ENCODE data around the gene TRMT10B. TPM values are rescaled to one million over a fixed set of nuclear protein-coding genes. Genes with fewer than 3 reads are reported as not detected.
"Not testable (repeated sequence)": the region's sequence is repeated elsewhere in the genome, so short reads cannot be mapped to it uniquely, and the experiment has no call there.

Gene TRMT10B
- total RNA-seq, 1 donor from 2014 or later: 4.6 TPM

GRCh38 chr9:37751704-37752103 lies 1.9 kb upstream of the TRMT10B start:
- DNase-seq: not testable (repeated sequence)

- DNase-seq: not testable (repeated sequence)
Measured at GRCh38 chr9:37752112-37752511, 1.5 kb upstream of the TRMT10B start.

GRCh38 chr9:37752642-37753488 lies 740 bp upstream of the TRMT10B start:
- DNase-seq: no peak

- no peak for DNase-seq
Measured at GRCh38 chr9:37758747-37759146, 5.1 kb downstream of the TRMT10B start.

GRCh38 chr9:37760416-37761161 lies 7.0 kb downstream of the TRMT10B start:
- DNase-seq: no peak

GRCh38 chr9:37761511-37761910 lies 7.9 kb downstream of the TRMT10B start:
- no peak for DNase-seq

- DNase-seq: not testable (repeated sequence)
Measured at GRCh38 chr9:37765263-37765662, 11.7 kb downstream of the TRMT10B start.

GRCh38 chr9:37769306-37769705 lies 15.7 kb downstream of the TRMT10B start:
- DNase-seq: no peak

GRCh38 chr9:37769995-37770394 lies 16.4 kb downstream of the TRMT10B start:
- no peak for DNase-seq

- no peak for DNase-seq
Measured at GRCh38 chr9:37775216-37775919, 21.8 kb downstream of the TRMT10B start.

GRCh38 chr9:37776328-37776727 lies 22.7 kb downstream of the TRMT10B start:
- no peak for DNase-seq

- no peak for DNase-seq
Measured at GRCh38 chr9:37778534-37778933, 24.9 kb downstream of the TRMT10B start.

GRCh38 chr9:37784291-37784615 lies 30.6 kb downstream of the TRMT10B start:
- DNase-seq: no peak

GRCh38 chr9:37784616-37785483 lies 31.2 kb downstream of the TRMT10B start, which contains the start of gene EXOSC3:
Gene EXOSC3 (minus strand): TSS chr9:37785064. CDS start chr9:37785044, 20 bp downstream.
- peak; percentile 95 for DNase-seq

GRCh38 chr9:37787059-37787458 lies 33.5 kb downstream of the TRMT10B start:
- DNase-seq: no peak

GRCh38 chr9:37788332-37788731 lies 34.7 kb downstream of the TRMT10B start:
- no peak for DNase-seq

GRCh38 chr9:37790096-37790495 lies 36.5 kb downstream of the TRMT10B start:
- no peak for DNase-seq

GRCh38 chr9:37792122-37792521 lies 38.5 kb downstream of the TRMT10B start:
- no peak for DNase-seq

GRCh38 chr9:37796232-37796631 lies 42.6 kb downstream of the TRMT10B start:
- no peak for DNase-seq

GRCh38 chr9:37798677-37799076 lies 45.1 kb downstream of the TRMT10B start:
- no peak for DNase-seq

GRCh38 chr9:37800631-37801286 lies 47.2 kb downstream of the TRMT10B start, which contains the start of gene DCAF10:
Gene DCAF10 (plus strand): TSS chr9:37800797. CDS start chr9:37800867, 70 bp downstream.
- peak; percentile 90 for DNase-seq
